GM13977 (cell line): Measurements from ENCODE around the gene TIAM1.

Experiments
- DNase-seq: peaks from one replicate; pipeline ENCODE4 v3.0.0; 2012; ENCODE audit warnings: low spot score
- CTCF ChIP-seq: IDR thresholded peaks from 2 replicates; pipeline ENCODE4 v1.5.1; 2012; ENCODE audit warnings: mild to moderate bottlenecking, control low read depth; ENCODE audit not compliant: insufficient read depth; ENCODE audit errors: extremely low read depth, missing control alignments
- in situ Hi-C: fragments of 300-500 bp; cut with MboI; formaldehyde crosslinking; loops from one replicate; pipeline ENCODE4 v1.12.0; 2022; ENCODE audit warnings: low sequenced_read_pairs, low pct_unique_long_range_greater_than_20kb, mixed read lengths, inconsistent platforms; ENCODE audit not compliant: unreplicated experiment

TIAM1 gene

GRCh38 chr21:31316072-31316471, 28.0 kb downstream of the TIAM1 start:
- no peak for TF ChIP-seq CTCF
- in situ Hi-C loops, result no loop called here

GRCh38 chr21:31310750-31311149, 33.3 kb downstream of the TIAM1 start:
- no peak for TF ChIP-seq CTCF
- in situ Hi-C loops, result no loop called here
- no peak for DNase-seq

More at GRCh38 chr21:31316072-31316471, 28.0 kb downstream of the TIAM1 start:
- no peak for DNase-seq

- TF ChIP-seq CTCF, result no peak
- no peak for DNase-seq
- in situ Hi-C loops, result no loop called here
Observed at GRCh38 chr21:31308584-31308983, 35.5 kb downstream of the TIAM1 start.

GRCh38 chr21:31305888-31306287, 38.2 kb downstream of the TIAM1 start:
- TF ChIP-seq CTCF, result no peak
- in situ Hi-C loops, result no loop called here
- no peak for DNase-seq

GRCh38 chr21:31299291-31300147, 44.5 kb downstream of the TIAM1 start:
- DNase-seq, result no peak
- TF ChIP-seq CTCF, result no peak
- in situ Hi-C loops, result no loop called here

- TF ChIP-seq CTCF, result no peak
- no peak for DNase-seq
- in situ Hi-C loops, result no loop called here
Observed at GRCh38 chr21:31298618-31299269, 45.3 kb downstream of the TIAM1 start.
